Stomach (tissue), 9 donors: ENCODE results near the gene EED. TPM values are rescaled to one million over a fixed set of nuclear protein-coding genes. Genes with fewer than 3 reads are reported as not detected.
"Not testable (repeated sequence)": the region's sequence is repeated elsewhere in the genome, so short reads cannot be mapped to it uniquely, and the experiment has no call there.

Source experiments
- DNase-seq, 2 donors: peaks; one replicate each; pipeline versions ENCODE4 v3.0.0 to v3.0.0-alpha.2; 2013 to 2019
- H3K27ac ChIP-seq, 5 donors: fragments of 200-600 bp in 4 of 5; sonication (generic) in 4 of 5; one replicate each; pipeline ENCODE4 v1.5.1; 2013 to 2019; ENCODE audit warnings: mild to moderate bottlenecking in 1 of 5, moderate library complexity in 1 of 5
- H3K27me3 ChIP-seq, 3 donors: fragments of 200-600 bp; sonication (generic); one replicate each; pipeline ENCODE4 v1.5.1; 2017 to 2019; ENCODE audit warnings: mixed run types in 1 of 3
- H3K36me3 ChIP-seq, 4 donors: fragments of 200-600 bp; sonication (generic); 1 replicate in 3 of 4; 2 replicates in 1 of 4; pipeline ENCODE4 v1.5.1; 2016 to 2019
- H3K4me1 ChIP-seq, 4 donors: fragments of 200-600 bp; sonication (generic); one replicate each; pipeline ENCODE4 v1.5.1; 2016 to 2019
- H3K4me3 ChIP-seq, 4 donors: fragments of 200-600 bp; sonication (generic) in 3 of 4; one replicate each; pipeline ENCODE4 v1.5.1; 2016 to 2019; ENCODE audit warnings: mild to moderate bottlenecking in 1 of 4
- H3K9me3 ChIP-seq, 4 donors: fragments of 200-600 bp; sonication (generic); one replicate each; pipeline ENCODE4 v1.5.1; 2016 to 2019
- EP300 ChIP-seq: sonication (generic); formaldehyde crosslinking; IDR thresholded peaks from one replicate; pipeline ENCODE4 v1.6.1; 2017; ENCODE audit warnings: antibody characterized with exemption
- POLR2A ChIP-seq, 4 donors: fragments of 450-650 bp; IDR thresholded peaks; one replicate each; pipeline ENCODE4 v1.6.1; 2016; ENCODE audit warnings: antibody characterized with exemption in 4 of 4, control low read depth in 2 of 4, mild to moderate bottlenecking in 1 of 4, moderate library complexity in 1 of 4
- POLR2AphosphoS5 ChIP-seq, 3 donors: sonication (generic); formaldehyde crosslinking; IDR thresholded peaks; one replicate each; pipeline ENCODE4 v1.6.1; 2016; ENCODE audit warnings: antibody characterized with exemption in 3 of 3
- WGBS, 5 donors: extraction: QIAGEN DNeasy Blood & Tissue Kit in 3 of 5; methylation state at CpG; one replicate each; pipeline versions ENCODE4 v1.1.5 to v1.1.7; 2013 to 2018; 5-methylcytosine and 5-hydroxymethylcytosine counted together
- intact Hi-C: fragments of 100-400 bp; cut with DNase I; formaldehyde crosslinking; loops from one replicate; pipeline ENCODE4 v1.15.1; 2023; ENCODE audit warnings: low total_unique reads
- polyA plus RNA-seq, 3 donors: library from polyadenylated mRNA; stranded (reverse); fragments of 200-250 nt; gene quantifications; one replicate each; pipeline ENCODE4 v1.2.3, GENCODE V29; 2013
- small RNA-seq, 4 donors: library from RNA; depleted of rRNA; stranded (forward); fragments of <200 nt; gene quantifications; one replicate each; pipeline ENCODE3, GENCODE V24; 2016
- total RNA-seq, 5 donors: library from RNA; depleted of rRNA; stranded (reverse); fragments of >200 nt; gene quantifications; one replicate each; pipeline versions ENCODE4 v1.1.0 to v1.2.3, GENCODE V29; 2014 to 2016
- TF ChIP-seq, protein P1 (sequence below), 7 experiments: fragments of 450-650 bp in 4 of 7; fragments of 200-600 bp in 3 of 7; sonication (generic) in 3 of 7; IDR thresholded peaks; one replicate each; pipeline ENCODE4 v1.5.1; 2016 to 2019; ENCODE audit warnings: antibody characterized with exemption in 7 of 7, control low read depth in 2 of 7, mild to moderate bottlenecking in 1 of 7
- donor health status: healthy with polysubstance abuse.
- donor health status: Bipolar disorder and iron deficiency.
- donor health status: healthy.

EED gene
- total and polyA plus RNA-seq, 8 donors: 11.8 to 42.4 (median 20.8) TPM

DNA sequence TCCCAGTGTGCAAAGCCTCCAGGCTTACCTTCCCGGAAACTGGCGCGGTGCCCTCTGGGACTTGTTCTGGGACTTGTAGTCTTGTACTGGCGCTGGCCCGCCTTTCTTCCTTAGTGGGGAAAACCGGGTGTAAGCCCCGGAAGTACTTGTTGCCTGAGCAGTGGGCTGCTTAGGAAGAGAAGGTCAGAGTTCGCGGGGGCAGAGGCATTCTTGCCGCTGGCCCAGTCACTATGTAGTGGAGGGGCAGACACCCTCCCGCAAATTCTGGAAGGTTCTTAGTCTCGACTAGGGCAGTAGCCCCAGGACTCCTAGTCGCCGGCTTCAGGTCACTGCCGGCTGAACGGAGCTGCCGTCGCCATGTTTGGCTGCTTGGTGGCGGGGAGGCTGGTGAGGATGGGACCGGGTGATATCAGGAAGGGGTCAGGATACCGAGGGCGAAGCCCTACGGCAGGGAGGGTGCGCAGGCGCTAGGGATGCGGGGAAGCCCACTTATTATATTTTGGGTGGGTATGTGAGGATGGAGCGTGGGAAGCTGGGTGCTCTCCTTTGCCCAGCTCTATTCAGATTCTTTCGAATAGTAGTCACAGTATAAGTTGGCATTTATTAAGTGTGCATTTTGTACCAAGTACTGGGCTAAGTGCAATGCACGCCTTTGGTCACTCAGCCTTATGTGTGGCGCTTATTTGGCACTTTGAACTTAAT, 57.7 kb downstream of the EED start, which contains the start of gene HIKESHI:
TSS of gene HIKESHI (plus strand) at position 149 of the 702 bp plus-strand sequence. CDS start at position 358, 209 bp downstream.
- Histone ChIP-seq H3K4me1 (peaks cover 0 to 21% (median 18%) of the 10 kb centered on the region in 4 donors), H3K27ac (peak within 1 kb of the TSS; percentile 73 to 89 (median 87)), H3K4me3 (peak within 1 kb of the TSS; percentile 65 to 86 (median 74)), H3K9me3 (no peaks in the 10 kb centered on the region), H3K27me3 (no peaks in the 10 kb centered on the region), H3K36me3 (peaks cover 0 to 7% (median 5%) of the 10 kb centered on the region in 4 donors)
- intact Hi-C loops: no loop called here
- TF ChIP-seq EP300 (no peak), POLR2AphosphoS5 (IDR thresholded peaks at IDR 0.05) (peak; percentile 71 to 96 (median 87))
- 0 to 1% (median 1%) methylated on average over 29 to 30 of the region's 30 CpGs for WGBS, 5 donors
- peak; percentile 99 to 100 for DNase-seq

DNA sequence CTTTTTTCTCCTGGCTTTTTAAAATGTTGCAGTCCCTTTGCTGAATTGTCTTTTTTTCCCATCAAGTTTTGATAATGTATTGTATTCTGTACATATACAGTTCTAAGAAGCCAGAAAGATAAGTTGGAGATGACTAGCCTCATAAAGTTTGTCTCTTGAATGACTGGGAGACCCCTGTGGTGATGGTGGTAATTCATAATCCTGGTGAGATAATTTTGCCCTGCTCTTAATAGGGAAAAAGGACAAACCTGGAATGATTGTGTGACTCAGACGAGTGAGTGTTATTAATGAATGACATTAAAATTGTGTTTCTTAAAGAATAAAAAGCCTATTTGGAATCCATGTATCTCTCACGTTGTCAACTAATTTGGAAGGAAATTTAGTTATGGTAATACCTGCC, 58.7 kb downstream of the EED start:
- no peak for TF ChIP-seq POLR2A (IDR thresholded peaks at IDR 0.05)
- TF ChIP-seq EP300: no peak
- TF ChIP-seq, protein P1, sequence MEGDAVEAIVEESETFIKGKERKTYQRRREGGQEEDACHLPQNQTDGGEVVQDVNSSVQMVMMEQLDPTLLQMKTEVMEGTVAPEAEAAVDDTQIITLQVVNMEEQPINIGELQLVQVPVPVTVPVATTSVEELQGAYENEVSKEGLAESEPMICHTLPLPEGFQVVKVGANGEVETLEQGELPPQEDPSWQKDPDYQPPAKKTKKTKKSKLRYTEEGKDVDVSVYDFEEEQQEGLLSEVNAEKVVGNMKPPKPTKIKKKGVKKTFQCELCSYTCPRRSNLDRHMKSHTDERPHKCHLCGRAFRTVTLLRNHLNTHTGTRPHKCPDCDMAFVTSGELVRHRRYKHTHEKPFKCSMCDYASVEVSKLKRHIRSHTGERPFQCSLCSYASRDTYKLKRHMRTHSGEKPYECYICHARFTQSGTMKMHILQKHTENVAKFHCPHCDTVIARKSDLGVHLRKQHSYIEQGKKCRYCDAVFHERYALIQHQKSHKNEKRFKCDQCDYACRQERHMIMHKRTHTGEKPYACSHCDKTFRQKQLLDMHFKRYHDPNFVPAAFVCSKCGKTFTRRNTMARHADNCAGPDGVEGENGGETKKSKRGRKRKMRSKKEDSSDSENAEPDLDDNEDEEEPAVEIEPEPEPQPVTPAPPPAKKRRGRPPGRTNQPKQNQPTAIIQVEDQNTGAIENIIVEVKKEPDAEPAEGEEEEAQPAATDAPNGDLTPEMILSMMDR (IDR thresholded peaks at IDR 0.05): no peak
- TF ChIP-seq POLR2AphosphoS5 (IDR thresholded peaks at IDR 0.05): no peak
- Histone ChIP-seq H3K9me3 (no peaks in the 10 kb centered on the region), H3K36me3 (peaks cover 0 to 7% (median 5%) of the 10 kb centered on the region in 4 donors), H3K27ac (no peak overlapping the region), H3K27me3 (no peaks in the 10 kb centered on the region), H3K4me3 (peak overlapping the region; percentile 65 to 86 (median 74)), H3K4me1 (peaks cover 0 to 21% (median 18%) of the 10 kb centered on the region in 4 donors)
- intact Hi-C loops: no loop called here
- no peak for DNase-seq
- 64 to 76% (median 69%) methylated on average over 2 of the region's 2 CpGs for WGBS, 5 donors

DNA sequence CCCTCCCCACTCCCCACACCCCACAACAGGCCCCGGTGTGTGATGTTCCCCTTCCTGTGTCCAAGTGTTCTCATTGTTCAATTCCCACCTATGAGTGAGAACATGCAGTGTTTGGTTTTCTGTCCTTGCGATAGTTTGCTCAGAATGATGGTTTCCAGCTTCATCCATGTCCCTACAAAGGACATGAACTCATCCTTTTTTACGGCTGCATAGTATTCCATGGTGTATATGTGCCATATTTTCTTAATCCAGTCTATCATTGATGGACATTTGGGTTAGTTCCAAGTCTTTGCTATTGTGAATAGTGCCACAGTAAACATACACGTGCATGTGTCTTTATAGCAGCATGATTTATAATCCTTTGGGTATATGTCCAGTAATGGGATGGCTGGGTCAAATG, 64.2 kb downstream of the EED start:
- DNase-seq, H3K27me3 ChIP-seq, H3K9me3 ChIP-seq, H3K4me3 ChIP-seq, H3K27ac ChIP-seq, intact Hi-C loops: not testable (repeated sequence)
- peaks cover 0 to 10% (median 4%) of the 10 kb centered on the region in 4 donors for H3K4me1 ChIP-seq
- 79 to 100% (median 88%) methylated on average over 1 to 4 of the region's 4 CpGs for WGBS, 5 donors
- H3K36me3 ChIP-seq: peaks cover 5 to 14% (median 10%) of the 10 kb centered on the region in 4 donors

DNA sequence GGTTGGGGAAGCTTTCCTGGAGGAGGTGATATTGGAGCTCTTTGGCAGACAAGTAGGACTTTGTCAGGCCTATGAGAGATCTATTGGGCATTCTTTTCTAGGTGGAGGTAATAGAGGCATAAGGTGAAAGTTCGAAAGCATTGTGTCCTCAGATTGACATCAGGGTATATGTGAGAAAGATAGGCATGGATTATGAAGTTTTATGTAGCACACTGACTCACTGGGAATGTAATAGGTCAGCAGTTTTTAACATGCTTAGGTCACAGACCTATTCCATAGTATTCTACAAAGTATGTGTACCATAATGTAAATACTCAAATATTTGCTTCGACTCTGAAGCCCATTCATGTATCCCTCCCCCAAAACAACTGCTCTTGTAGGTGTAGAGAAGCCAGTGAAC, 69.2 kb downstream of the EED start:
- intact Hi-C loops: no loop called here
- no peak overlapping the region for H3K27ac ChIP-seq

DNA sequence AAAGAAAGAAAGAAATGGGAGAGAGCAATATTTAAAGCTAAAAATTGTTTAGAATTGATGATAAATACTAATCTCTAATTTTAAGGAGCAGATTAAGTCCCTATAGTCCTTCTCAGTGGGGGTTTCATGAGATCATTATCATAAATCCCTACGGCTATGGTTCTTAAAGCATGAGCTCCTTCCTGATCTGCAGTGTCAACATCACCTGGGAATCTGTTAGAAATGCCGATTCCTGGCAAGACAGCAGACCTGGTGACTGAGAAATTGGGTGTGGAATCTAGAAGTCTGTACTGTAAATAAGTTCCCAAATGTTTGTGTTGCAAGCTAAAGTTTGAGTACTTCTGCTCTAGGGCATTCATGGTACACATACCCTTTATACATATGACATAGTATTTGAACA, 70.1 kb downstream of the EED start:
- 75 to 86% (median 77%) methylated on average over 2 of the region's 2 CpGs for WGBS, 5 donors
- DNase-seq: no peak
- intact Hi-C loops: no loop called here
- Histone ChIP-seq H3K36me3 (peaks cover 9 to 56% (median 45%) of the 10 kb centered on the region in 4 donors), H3K27ac (no peak overlapping the region), H3K9me3 (no peaks in the 10 kb centered on the region), H3K4me1 (peaks cover 0 to 4% (median 0%) of the 10 kb centered on the region in 4 donors), H3K4me3 (no peak overlapping the region), H3K27me3 (no peaks in the 10 kb centered on the region)
- TF ChIP-seq, protein P1 (IDR thresholded peaks at IDR 0.05): no peak
- no peak for TF ChIP-seq POLR2AphosphoS5 (IDR thresholded peaks at IDR 0.05)
- TF ChIP-seq POLR2A (IDR thresholded peaks at IDR 0.05): no peak
- no peak for TF ChIP-seq EP300

More for the DNA sequence above, 69.2 kb downstream of the EED start:
- H3K27me3 ChIP-seq: no peaks in the 10 kb centered on the region
- no peak for DNase-seq
- TF ChIP-seq POLR2AphosphoS5 (IDR thresholded peaks at IDR 0.05) (no peak), POLR2A (IDR thresholded peaks at IDR 0.05) (no peak), EP300 (no peak)
- TF ChIP-seq, protein P1 (IDR thresholded peaks at IDR 0.05): no peak
- no peaks in the 10 kb centered on the region for H3K9me3 ChIP-seq
- H3K4me3 ChIP-seq: no peak overlapping the region
- H3K36me3 ChIP-seq: peaks cover 3 to 48% (median 38%) of the 10 kb centered on the region in 4 donors
- WGBS, 5 donors: 75 to 90% (median 81%) methylated on average over 2 of the region's 2 CpGs
- peaks cover 0 to 4% (median 0%) of the 10 kb centered on the region in 4 donors for H3K4me1 ChIP-seq

Small RNA genes within 50 kb of the gene (small RNA-seq; reads per million reads assigned to genes)
- gene RF00017 (0 reads per million in 4 donors), gene RN7SL225P (0 reads per million in 4 donors)

Other genes starting within 250 kb of the EED start
- 100 to 1,000 TPM; 148 to 687 (median 267) TPM for gene PICALM, start 175.7 kb upstream of the EED start, total RNA-seq
- gene PICALM, start 175.7 kb upstream of the EED start, polyA plus RNA-seq: 10 to 100 TPM; 35.1 to 57.0 (median 52.8) TPM
- 100 to 1,000 TPM in 1 of 5 donors, 10 to 100 TPM in 2, 1 to 10 TPM in 1, under 1 TPM in 1; 0.87 to 149 (median 30.1) TPM for gene HIKESHI, start 57.5 kb downstream of the EED start, total RNA-seq
- gene HIKESHI, start 57.5 kb downstream of the EED start, polyA plus RNA-seq: 10 to 100 TPM; 30.7 to 44.5 (median 32.3) TPM
- 1 to 10 TPM in 1 of 5 donors, not detected in 4; 3.3 TPM for gene CCDC81, start 130.1 kb downstream of the EED start, total RNA-seq
- 1 to 10 TPM in 1 of 3 donors, under 1 TPM in 2; 0.28 to 1.2 (median 0.56) TPM for gene CCDC81, start 130.1 kb downstream of the EED start, polyA plus RNA-seq